HCT116 (cell line): ENCODE results near the gene TBC1D1. TPM values are rescaled to one million over a fixed set of nuclear protein-coding genes. Genes with fewer than 3 reads are reported as not detected.

ENCODE experiments used
- ATAC-seq: fragments of 200-7000 bp; cut with Tn5 transposase; 2 replicates; pipeline ENCODE4 v1.9.1; 2020; ENCODE audit warnings: mild to moderate bottlenecking, moderate library complexity
- BruUV-seq: library from RNA; stranded (reverse); fragments of 400-500 nt; replicated peaks from 2 replicates; lab custom pipeline; 2021; lab: Mats Ljungman, UMichigan
- CTCF ChIA-PET: fragments of 300-600 bp; sonication (Branson Sonifier 250); formaldehyde crosslinking; loops from one replicate; lab custom pipeline; 2021; ENCODE audit warnings: antibody characterized with exemption; lab: Charles Lee
- POLR2A ChIA-PET: fragments of 300-600, 350-600 bp; sonication (Branson Sonifier 250); formaldehyde crosslinking; loops from one replicate; lab custom pipeline; 2021; ENCODE audit warnings: antibody characterized with exemption; lab: Charles Lee
- RAD21 ChIA-PET, 2 experiments: fragments of 300-600 bp; sonication (Branson Sonifier 250); formaldehyde crosslinking; loops; one replicate each; lab custom pipeline; 2023; ENCODE audit warnings: low total read pairs in 2 of 2; ENCODE audit not compliant: uncharacterized antibody in 2 of 2, unreplicated experiment in 2 of 2, low non-redundant PET in 1 of 2; lab: Charles Lee
- DNase-seq: peaks from one replicate; pipeline ENCODE4 v3.0.0-alpha.2; 2010; ENCODE audit warnings: low read depth, low spot score
- H2AFZ ChIP-seq: fragments of 200-600 bp; shearing (Covaris generic), sonication (generic); 2 replicates; pipeline ENCODE4 v1.6.1; 2017; ENCODE audit warnings: low read depth, mixed run types, mixed read lengths, antibody characterized with exemption, low read length; ENCODE audit not compliant: poor library complexity, severe bottlenecking
- H3K27ac ChIP-seq: 2 replicates; pipeline ENCODE4 v1.5.1; 2012; ENCODE audit warnings: low read depth, low read length
- H3K27me3 ChIP-seq: fragments of 200-600 bp; sonication (generic); 2 replicates; pipeline ENCODE4 v1.6.1; 2016; ENCODE audit warnings: mixed run types, low read length, mixed read lengths; ENCODE audit not compliant: insufficient read depth
- H3K36me3 ChIP-seq, 2 experiments: fragments of 200-500 bp in 1 of 2; fragments of 200-600 bp in 1 of 2; sonication (Bioruptor generic) in 1 of 2; sonication (generic) in 1 of 2; 2 replicates each; pipeline versions ENCODE4 v1.5.1 to v1.6.1; 2014 to 2016; ENCODE audit warnings: low read length in 2 of 2, inconsistent platforms in 1 of 2, mixed read lengths in 1 of 2, mixed run types in 1 of 2; ENCODE audit not compliant: insufficient read depth in 2 of 2, control insufficient read depth in 1 of 2
- H3K4me1 ChIP-seq, 2 experiments: fragments of 200-600 bp in 1 of 2; sonication (generic) in 1 of 2; 2 replicates each; pipeline versions ENCODE4 v1.5.1 to v1.6.1; 2012 to 2017; ENCODE audit warnings: low read length in 2 of 2, inconsistent platforms in 1 of 2, mild to moderate bottlenecking in 1 of 2, mixed read lengths in 1 of 2, mixed run types in 1 of 2, moderate library complexity in 1 of 2; ENCODE audit not compliant: insufficient read depth in 2 of 2, control insufficient read depth in 1 of 2
- H3K4me2 ChIP-seq: fragments of 200-600 bp; sonication (generic); 2 replicates; pipeline ENCODE4 v1.6.1; 2017; ENCODE audit warnings: mixed run types, low read length, mixed read lengths
- H3K4me3 ChIP-seq, 2 experiments: fragments of 200-600 bp in 1 of 2; sonication (generic) in 1 of 2; replicated peaks in 1 of 2; 2 replicates each; pipeline ENCODE4 v1.5.1; 2011 to 2016; ENCODE audit warnings: low read length in 2 of 2, control low read depth in 1 of 2, low read depth in 1 of 2, mild to moderate bottlenecking in 1 of 2, mixed read lengths in 1 of 2, mixed run types in 1 of 2
- H3K79me2 ChIP-seq: fragments of 200-600 bp; sonication (generic); 2 replicates; pipeline ENCODE4 v1.6.1; 2017; ENCODE audit warnings: mild to moderate bottlenecking, mixed run types, low read length, moderate library complexity, mixed read lengths; ENCODE audit not compliant: insufficient read depth
- H3K9ac ChIP-seq: fragments of 200-600 bp; sonication (generic); 2 replicates; pipeline ENCODE4 v1.6.1; 2016; ENCODE audit warnings: low read length, mixed read lengths
- H3K9me2 ChIP-seq: fragments of 200-600 bp; sonication (generic), shearing (Covaris generic); 2 replicates; pipeline ENCODE4 v1.6.1; 2017; ENCODE audit warnings: mixed run types, mild to moderate bottlenecking, moderate library complexity; ENCODE audit not compliant: insufficient read depth
- H3K9me3 ChIP-seq, 2 experiments: fragments of 200-500 bp in 1 of 2; fragments of 200-600 bp in 1 of 2; sonication (Bioruptor generic) in 1 of 2; sonication (generic) in 1 of 2; 2 replicates each; pipeline ENCODE4 v1.6.1; 2014 to 2017; ENCODE audit warnings: low read length in 2 of 2, mixed read lengths in 2 of 2, inconsistent platforms in 1 of 2, low read depth in 1 of 2, mild to moderate bottlenecking in 1 of 2, mixed run types in 1 of 2, moderate library complexity in 1 of 2; ENCODE audit not compliant: control insufficient read depth in 1 of 2, insufficient read depth in 1 of 2
- H4K20me1 ChIP-seq: fragments of 200-600 bp; sonication (generic), shearing (Covaris generic); 2 replicates; pipeline ENCODE4 v1.6.1; 2017; ENCODE audit warnings: mixed run types, mild to moderate bottlenecking, moderate library complexity; ENCODE audit not compliant: insufficient read depth
- CTCF ChIP-seq, 3 experiments: fragments of 200-600 bp in 1 of 3; sonication (generic) in 1 of 3; IDR thresholded peaks in 2 of 3; conservative IDR thresholded peaks in 1 of 3; 2 replicates each; pipeline ENCODE4 v1.5.1; 2012 to 2017; ENCODE audit warnings: low read depth in 2 of 3, low read length in 2 of 3, antibody characterized with exemption in 1 of 3, borderline replicate concordance in 1 of 3, control low read depth in 1 of 3, mild to moderate bottlenecking in 1 of 3, mixed read lengths in 1 of 3, mixed run types in 1 of 3, moderate library complexity in 1 of 3; ENCODE audit not compliant: insufficient read depth in 1 of 3
- EZH2 ChIP-seq: fragments of 200-600 bp; sonication (generic); IDR thresholded peaks from 2 replicates; pipeline ENCODE4 v1.6.1; 2017; ENCODE audit warnings: antibody characterized with exemption, mixed run types
- POLR2A ChIP-seq: IDR thresholded peaks from 2 replicates; pipeline ENCODE4 v1.7.0; 2011; ENCODE audit warnings: borderline replicate concordance; ENCODE audit not compliant: insufficient read depth, insufficient read length; ENCODE audit errors: extremely low read depth
- POLR2AphosphoS5 ChIP-seq: IDR thresholded peaks from 2 replicates; pipeline ENCODE4 v1.6.1; 2011; ENCODE audit warnings: mild to moderate bottlenecking, low read depth, low read length, moderate library complexity
- SP1 ChIP-seq: IDR thresholded peaks from 2 replicates; pipeline ENCODE4 v1.6.1; 2012; ENCODE audit warnings: low read depth
- TCF7L2 ChIP-seq: IDR thresholded peaks from 2 replicates; pipeline ENCODE4 v1.7.0; 2011; ENCODE audit warnings: borderline replicate concordance, inconsistent platforms; ENCODE audit not compliant: insufficient read depth, insufficient read length; ENCODE audit errors: extremely low read depth
- YY1 ChIP-seq: IDR thresholded peaks from 2 replicates; pipeline ENCODE4 v1.6.1; 2011; ENCODE audit warnings: low read length, low read depth, moderate library complexity, mild to moderate bottlenecking; ENCODE audit not compliant: insufficient replicate concordance; ENCODE audit errors: extremely low read depth
- ZBTB33 ChIP-seq: IDR thresholded peaks from 2 replicates; pipeline ENCODE4 v1.6.1; 2011; ENCODE audit warnings: mild to moderate bottlenecking, low read length, moderate library complexity; ENCODE audit not compliant: insufficient replicate concordance; ENCODE audit errors: extremely low read depth
- intact Hi-C: fragments of 100-400 bp; cut with micrococcal nuclease; formaldehyde crosslinking; loops from 2 replicates; pipeline ENCODE4 v1.10.0; 2022
- total RNA-seq: library from RNA; stranded (reverse); gene quantifications from one replicate; pipeline ENCODE4 v1.2.1, GENCODE V29; 2021; ENCODE audit not compliant: unreplicated experiment

Gene TBC1D1
- total RNA-seq, 1 experiment from 2014 or later, result 82.7 TPM

GRCh38 chr4:37999000-37999716, 108.3 kb downstream of the TBC1D1 start:
- Histone ChIP-seq H3K36me3 (no peaks in the 10 kb centered on the region), H3K9me2 (no peaks in the 10 kb centered on the region), H3K27me3 (no peaks in the 10 kb centered on the region), H3K4me2 (no peak overlapping the region), H3K4me1 (peaks cover 0 to 3% of the 10 kb centered on the region in 2 experiments; a peak in 1 of 4 replicates), H3K9ac (no peak overlapping the region), H3K9me3 (no peaks in the 10 kb centered on the region), H3K79me2 (peaks cover 19% of the 10 kb centered on the region; the same call in 1 of the 2 replicates), H2AFZ (no peak overlapping the region), H3K27ac (no peak overlapping the region), H4K20me1 (no peaks in the 10 kb centered on the region), H3K4me3 (no peak overlapping the region)
- BruUV-seq, result no TSS peak
- DNase-seq, result no peak
- intact Hi-C loops, result no loop called here
- ChIA-PET POLR2A (no interaction called here), CTCF (no interaction called here), RAD21 (no interaction called here)
- no peak for ATAC-seq
- no peak for TF ChIP-seq EZH2
- TF ChIP-seq SP1, result no peak
- TF ChIP-seq POLR2A, result no peak
- TF ChIP-seq POLR2AphosphoS5, result no peak
- no peak for TF ChIP-seq YY1
- TF ChIP-seq ZBTB33, result no peak
- TF ChIP-seq TCF7L2, result no peak
- no peak for TF ChIP-seq CTCF (IDR thresholded peaks at IDR 0.05 in 2 of 3, conservative IDR thresholded peaks at IDR 0.05 in 1 of 3; ENCODE audit: borderline replicate concordance in 1 of 3, insufficient read depth in 1 of 3, low read depth in 2 of 3, low read length in 2 of 3)
